ENCODE measurements around the gene ID4.

Gene ID4

GRCh38 chr6:19857139-19857538, 20.0 kb downstream of the ID4 start:
- DNase-seq (ENCODE audit: low read depth in 3 of 3): no peak

DNA sequence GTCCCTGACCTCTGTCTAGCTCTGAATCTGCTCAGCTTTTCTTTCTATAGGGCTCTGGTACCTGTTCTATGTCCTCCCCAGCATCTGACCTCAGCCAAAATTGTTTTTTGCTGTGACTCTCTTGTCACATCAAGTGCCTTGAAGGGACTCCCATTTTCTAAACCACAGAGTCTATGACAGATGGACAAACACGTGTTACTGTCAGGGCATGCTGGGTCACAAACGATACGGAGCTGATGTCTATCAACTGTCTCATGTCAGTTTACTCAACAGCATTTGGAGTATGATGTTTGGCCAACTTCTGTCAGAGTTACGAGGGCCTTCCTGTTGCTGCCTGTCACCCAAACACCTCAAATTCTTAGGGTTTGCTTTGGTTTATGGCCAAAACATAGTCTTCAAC, 20.5 kb downstream of the ID4 start:
- no peak for DNase-seq (ENCODE audit: low read depth in 3 of 3)

- DNase-seq (ENCODE audit: low read depth in 3 of 3): no peak
These were observed 23.2 kb downstream of the ID4 start for GRCh38 chr6:19860235-19860877.

- no peak for DNase-seq (ENCODE audit: low read depth in 3 of 3)
These were observed 27.1 kb downstream of the ID4 start for GRCh38 chr6:19864285-19864684.

GRCh38 chr6:19865178-19865577, 28.0 kb downstream of the ID4 start:
- DNase-seq (ENCODE audit: low read depth in 3 of 3): no peak

DNA sequence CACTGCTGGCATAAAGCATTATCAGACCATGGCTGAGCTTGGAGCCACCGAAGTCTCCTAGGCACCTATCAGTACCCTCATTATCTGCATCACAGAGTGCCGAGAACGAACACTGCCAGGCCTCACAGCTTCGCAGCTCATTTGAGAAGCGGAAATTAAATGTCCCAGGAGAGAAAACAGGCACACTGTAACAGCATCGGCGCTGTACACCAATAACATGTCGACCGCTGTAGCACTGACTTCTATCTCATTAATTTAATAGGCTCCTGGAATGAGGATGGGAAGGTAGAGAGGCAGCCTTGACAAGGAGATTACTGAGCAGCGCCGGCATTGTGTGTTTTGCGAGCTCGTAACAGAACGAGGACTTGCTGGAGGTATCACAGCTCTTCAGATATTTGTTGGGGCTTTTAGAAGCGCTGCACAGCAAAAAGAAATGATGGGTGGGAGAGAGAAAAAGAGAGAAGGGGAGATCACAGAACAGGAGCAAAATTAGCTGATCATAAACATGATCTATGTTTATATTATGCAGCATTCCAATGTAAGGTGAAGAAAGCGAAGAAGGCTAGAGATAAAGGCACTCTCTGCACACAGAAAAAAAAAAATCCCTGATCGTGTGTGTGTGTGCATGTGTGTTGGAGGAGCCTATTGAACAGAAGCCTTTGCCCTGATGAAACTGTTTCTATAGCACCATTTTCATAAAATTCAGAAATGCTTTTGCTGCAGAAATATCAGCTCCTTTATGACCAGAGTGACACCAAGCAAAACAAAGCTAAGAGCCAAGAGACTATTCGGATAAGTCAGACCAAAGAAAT, 29.2 kb downstream of the ID4 start:
- DNase-seq (ENCODE audit: low read depth in 3 of 3): no peak

GRCh38 chr6:19866985-19867627, 29.9 kb downstream of the ID4 start:
- no peak for DNase-seq (ENCODE audit: low read depth in 3 of 3)

DNA sequence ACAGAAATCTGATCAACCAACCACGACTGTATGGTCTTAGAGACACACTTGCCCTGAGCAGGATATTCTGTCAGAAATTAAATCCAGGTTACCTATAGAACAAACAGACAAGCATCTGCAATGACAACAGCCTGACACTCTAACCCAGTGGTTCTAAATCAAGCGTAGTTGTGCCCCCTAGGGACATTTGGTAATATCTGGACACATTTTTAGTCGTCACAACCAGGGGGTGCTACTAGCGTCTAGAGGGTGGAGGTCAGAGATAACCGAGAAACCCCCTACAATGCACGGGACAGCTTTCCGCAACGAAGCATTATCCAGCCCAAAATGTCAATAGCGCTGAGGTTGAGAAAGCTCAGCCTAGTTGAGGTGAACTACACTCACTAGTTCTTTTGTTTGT, 32.3 kb downstream of the ID4 start:
- DNase-seq (ENCODE audit: low read depth in 3 of 3): no peak

DNA sequence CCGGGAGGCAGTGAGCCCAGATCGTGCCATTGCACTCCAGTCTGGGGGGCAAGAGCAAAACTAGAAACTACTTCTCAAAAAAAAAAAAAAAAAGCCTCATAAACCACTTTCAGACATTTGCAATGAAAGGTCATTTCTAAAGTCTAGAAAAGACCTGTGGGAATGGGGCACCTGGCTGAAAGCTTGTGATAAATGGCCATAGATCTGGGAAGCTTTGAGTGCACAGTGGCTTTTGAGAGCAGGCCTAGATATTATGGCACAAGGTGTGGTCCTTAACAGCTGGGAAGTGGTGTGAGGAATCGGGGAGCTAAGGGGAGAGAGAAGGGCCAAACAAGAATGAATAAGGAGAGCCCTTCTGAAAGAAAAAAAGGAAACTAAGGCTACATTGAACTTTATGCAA, 33.2 kb downstream of the ID4 start:
- no peak for DNase-seq (ENCODE audit: low read depth in 3 of 3)

DNA sequence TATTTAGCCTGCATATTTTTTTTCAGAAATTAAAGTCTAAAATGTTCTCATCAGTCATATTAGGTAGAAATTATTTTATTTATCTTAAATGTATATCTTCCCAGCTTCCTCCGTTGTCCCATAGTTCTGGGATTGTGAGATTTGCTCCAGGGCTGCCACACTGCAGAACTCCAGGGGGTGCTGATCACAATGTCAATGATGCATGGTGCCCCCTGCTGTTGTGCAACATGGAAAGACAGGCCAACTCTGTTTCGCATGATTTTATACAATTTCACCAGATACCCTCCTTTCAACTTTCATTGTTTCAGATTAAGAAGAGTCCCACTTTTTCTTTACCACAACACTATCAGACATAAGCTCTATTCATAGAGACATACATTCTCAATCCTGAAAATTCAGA, 35.9 kb downstream of the ID4 start:
- DNase-seq (ENCODE audit: low read depth in 3 of 3): no peak

DNA sequence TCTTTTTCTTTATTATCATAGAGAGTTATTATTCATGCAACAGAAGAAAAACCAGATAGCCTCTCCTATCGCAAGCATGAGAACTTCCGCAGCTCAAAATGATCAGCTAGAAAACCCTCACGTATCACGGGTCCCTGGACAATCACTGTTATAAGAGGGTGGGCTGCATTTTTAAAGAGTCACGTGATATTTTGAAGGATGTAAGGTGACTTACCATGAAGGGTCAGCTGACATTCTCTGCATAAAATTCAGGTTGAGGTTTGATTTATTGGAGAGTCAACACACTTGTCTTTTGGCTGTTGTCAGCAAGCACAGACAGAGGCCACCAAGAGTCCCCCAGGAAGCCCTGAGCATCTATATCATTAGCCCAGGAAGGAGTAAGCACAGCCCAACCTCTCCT, 39.5 kb downstream of the ID4 start:
- DNase-seq (ENCODE audit: low read depth in 3 of 3): no peak

- no peak for DNase-seq (ENCODE audit: low read depth in 3 of 3)
These were observed 42.5 kb downstream of the ID4 start for GRCh38 chr6:19879663-19880062.

GRCh38 chr6:19880066-19880465, 42.9 kb downstream of the ID4 start:
- no peak for DNase-seq (ENCODE audit: low read depth in 3 of 3)

- no peak for DNase-seq (ENCODE audit: low read depth in 3 of 3)
These were observed 54.3 kb downstream of the ID4 start for GRCh38 chr6:19891451-19891850.

Measured in stimulated activated CD4-positive, alpha-beta T cell treated with anti-CD3 and anti-CD28 coated beads, TNF-alpha, amount 100 ng/mL, for 4 hours (primary cell).